Measurements from ENCODE around the gene EIF2B2. TPM values are rescaled to one million over a fixed set of nuclear protein-coding genes. Genes with fewer than 3 reads are reported as not detected.

EIF2B2 gene
- total and polyA plus RNA-seq, 4 donors = 19.6 to 45.2 (median 35.0) TPM

DNA sequence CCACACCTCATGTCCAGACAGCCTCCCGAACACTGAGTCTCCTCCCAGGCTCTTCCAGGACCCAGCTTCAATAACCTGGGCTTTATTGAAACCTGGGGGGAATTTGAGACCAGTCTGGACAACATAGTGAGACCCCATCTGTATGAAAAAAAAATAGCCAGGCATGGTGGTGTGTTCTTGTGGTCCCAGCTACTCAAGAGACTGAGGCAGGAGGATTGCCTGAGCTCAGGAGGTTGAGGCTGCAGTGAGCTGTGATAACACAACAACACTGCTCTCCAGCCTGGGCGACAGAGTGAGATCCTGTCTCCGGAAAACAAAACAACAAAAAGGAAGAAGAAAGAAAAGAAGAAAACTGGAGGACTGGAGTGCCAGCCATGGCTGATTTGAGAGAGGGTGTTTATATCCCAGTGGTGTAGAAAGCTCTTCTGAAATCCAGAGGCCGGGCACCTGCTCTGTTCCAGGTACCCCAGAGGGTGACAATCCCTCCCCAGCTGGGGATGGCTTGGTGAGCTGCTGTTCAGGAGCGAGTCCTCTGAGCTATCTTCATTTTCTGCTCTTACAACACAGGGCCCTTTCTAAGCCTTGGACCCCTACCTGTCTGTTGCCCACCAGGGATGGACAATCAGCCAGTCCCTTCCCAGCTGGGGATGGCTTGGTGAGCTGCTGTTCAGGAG is 41.3 kb upstream of the EIF2B2 start:
- 75 to 76% methylated on average over 5 of the region's 5 CpGs for WGBS, 2 donors
- H3K4me3 ChIP-seq = no peak overlapping the region
- H3K36me3 ChIP-seq (ENCODE audit: control insufficient read depth in 4 of 4, insufficient read depth in 4 of 4, low read length in 4 of 4) = no peaks in the 10 kb centered on the region
- DNase-seq (no peak), ATAC-seq (ENCODE audit: insufficient read depth, low FRiP score) (no peak)
- TF ChIP-seq, protein P1, sequence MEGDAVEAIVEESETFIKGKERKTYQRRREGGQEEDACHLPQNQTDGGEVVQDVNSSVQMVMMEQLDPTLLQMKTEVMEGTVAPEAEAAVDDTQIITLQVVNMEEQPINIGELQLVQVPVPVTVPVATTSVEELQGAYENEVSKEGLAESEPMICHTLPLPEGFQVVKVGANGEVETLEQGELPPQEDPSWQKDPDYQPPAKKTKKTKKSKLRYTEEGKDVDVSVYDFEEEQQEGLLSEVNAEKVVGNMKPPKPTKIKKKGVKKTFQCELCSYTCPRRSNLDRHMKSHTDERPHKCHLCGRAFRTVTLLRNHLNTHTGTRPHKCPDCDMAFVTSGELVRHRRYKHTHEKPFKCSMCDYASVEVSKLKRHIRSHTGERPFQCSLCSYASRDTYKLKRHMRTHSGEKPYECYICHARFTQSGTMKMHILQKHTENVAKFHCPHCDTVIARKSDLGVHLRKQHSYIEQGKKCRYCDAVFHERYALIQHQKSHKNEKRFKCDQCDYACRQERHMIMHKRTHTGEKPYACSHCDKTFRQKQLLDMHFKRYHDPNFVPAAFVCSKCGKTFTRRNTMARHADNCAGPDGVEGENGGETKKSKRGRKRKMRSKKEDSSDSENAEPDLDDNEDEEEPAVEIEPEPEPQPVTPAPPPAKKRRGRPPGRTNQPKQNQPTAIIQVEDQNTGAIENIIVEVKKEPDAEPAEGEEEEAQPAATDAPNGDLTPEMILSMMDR (IDR thresholded peaks at IDR 0.05; ENCODE audit: control extremely low read depth, extremely low read depth) = no peak
- H3K27me3 ChIP-seq (ENCODE audit: control insufficient read depth in 3 of 3, insufficient read depth in 3 of 3, low read length in 2 of 3) = no peaks in the 10 kb centered on the region
- no peak overlapping the region for H3K9ac ChIP-seq (ENCODE audit: insufficient read depth in 1 of 2, low read length in 2 of 2)
- H3K9me3 ChIP-seq (ENCODE audit: control insufficient read depth in 4 of 4, insufficient read depth in 3 of 4, low read length in 3 of 4) = no peaks in the 10 kb centered on the region
- H3K4me1 ChIP-seq (ENCODE audit: control insufficient read depth in 5 of 5, insufficient read depth in 5 of 5, low read length in 5 of 5) = peaks cover 0 to 23% (median 4%) of the 10 kb centered on the region in 5 donors
- H3K27ac ChIP-seq (ENCODE audit: low read depth in 1 of 2, low read length in 1 of 2) = no peak overlapping the region

DNA sequence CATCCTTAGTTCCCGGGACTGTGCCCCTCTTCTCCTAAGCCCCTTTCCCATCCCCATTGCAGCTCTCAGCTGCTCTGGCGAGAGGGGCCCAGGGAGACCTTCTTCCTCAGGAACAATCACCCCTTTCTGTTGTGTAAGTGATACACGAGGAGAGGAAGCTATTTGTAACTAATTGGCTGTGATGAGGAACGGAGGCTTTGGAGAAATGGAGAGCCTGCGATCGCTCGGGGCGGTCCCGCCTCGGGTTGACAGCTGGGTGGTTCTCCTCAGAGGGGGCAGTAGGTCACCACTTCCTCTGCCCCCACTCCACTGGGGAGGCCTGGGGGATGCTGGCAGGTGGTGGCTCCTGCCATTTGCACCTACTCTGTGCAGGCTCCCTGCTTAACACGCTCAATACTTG is 40.7 kb upstream of the EIF2B2 start:
- Histone ChIP-seq H3K36me3 (ENCODE audit: control insufficient read depth in 4 of 4, insufficient read depth in 4 of 4, low read length in 4 of 4) (no peaks in the 10 kb centered on the region), H3K27me3 (ENCODE audit: control insufficient read depth in 3 of 3, insufficient read depth in 3 of 3, low read length in 2 of 3) (no peaks in the 10 kb centered on the region), H3K9me3 (ENCODE audit: control insufficient read depth in 4 of 4, insufficient read depth in 3 of 4, low read length in 3 of 4) (no peaks in the 10 kb centered on the region), H3K4me3 (no peak overlapping the region), H3K4me1 (ENCODE audit: control insufficient read depth in 5 of 5, insufficient read depth in 5 of 5, low read length in 5 of 5) (peaks cover 0 to 20% (median 4%) of the 10 kb centered on the region in 5 donors), H3K9ac (ENCODE audit: insufficient read depth in 1 of 2, low read length in 2 of 2) (no peak overlapping the region), H3K27ac (ENCODE audit: low read depth in 1 of 2, low read length in 1 of 2) (no peak overlapping the region)
- TF ChIP-seq, protein P1 (IDR thresholded peaks at IDR 0.05; ENCODE audit: control extremely low read depth, extremely low read depth) = no peak
- DNase-seq (no peak), ATAC-seq (ENCODE audit: insufficient read depth, low FRiP score) (no peak)
- WGBS, 2 donors = 34 to 54% methylated on average over 11 of the region's 11 CpGs

DNA sequence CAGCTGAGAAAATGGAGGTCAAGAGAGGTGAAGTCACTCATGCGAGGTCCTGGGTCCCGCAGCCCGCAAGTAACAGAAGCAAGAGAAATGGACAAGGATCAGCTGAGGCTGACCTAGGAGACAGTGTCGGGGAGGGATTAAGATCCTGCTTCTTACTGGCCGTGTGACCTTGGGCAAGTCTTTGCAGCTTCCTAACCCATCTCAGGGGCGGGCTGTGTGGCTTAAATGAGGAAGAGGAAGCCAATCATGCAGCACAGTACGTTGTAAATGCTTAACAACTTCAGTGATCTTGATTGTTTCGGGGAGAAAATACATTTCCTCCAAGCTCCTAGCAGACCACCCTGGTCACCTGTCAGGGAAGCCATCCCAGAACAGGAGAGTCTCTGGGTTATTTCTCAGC is 40.2 kb upstream of the EIF2B2 start:
- no peaks in the 10 kb centered on the region for H3K9me3 ChIP-seq (ENCODE audit: control insufficient read depth in 4 of 4, insufficient read depth in 3 of 4, low read length in 3 of 4)
- TF ChIP-seq, protein P1 (IDR thresholded peaks at IDR 0.05; ENCODE audit: control extremely low read depth, extremely low read depth) = no peak
- WGBS, 2 donors = 52 to 66% methylated on average over 8 of the region's 8 CpGs
- H3K4me1 ChIP-seq (ENCODE audit: control insufficient read depth in 5 of 5, insufficient read depth in 5 of 5, low read length in 5 of 5) = peaks cover 0 to 20% (median 4%) of the 10 kb centered on the region in 5 donors
- DNase-seq = no peak
- H3K27ac ChIP-seq (ENCODE audit: low read depth in 1 of 2, low read length in 1 of 2) = no peak overlapping the region
- H3K36me3 ChIP-seq (ENCODE audit: control insufficient read depth in 4 of 4, insufficient read depth in 4 of 4, low read length in 4 of 4) = no peaks in the 10 kb centered on the region
- no peak overlapping the region for H3K9ac ChIP-seq (ENCODE audit: insufficient read depth in 1 of 2, low read length in 2 of 2)
- no peaks in the 10 kb centered on the region for H3K27me3 ChIP-seq (ENCODE audit: control insufficient read depth in 3 of 3, insufficient read depth in 3 of 3, low read length in 2 of 3)
- ATAC-seq (ENCODE audit: insufficient read depth, low FRiP score) = no peak
- no peak overlapping the region for H3K4me3 ChIP-seq

Data from lung (tissue), 12 donors.